WTC11 (cell line): ENCODE measurements around the gene GRAMD4.

Source experiments
- ATF2 ChIP-seq: sonication (generic); formaldehyde crosslinking; IDR thresholded peaks from 2 replicates; pipeline ENCODE4 v1.8.1; 2022; ENCODE audit warnings: low read depth, missing genetic modification reagents, borderline replicate concordance
- ATF3 ChIP-seq: sonication (generic); formaldehyde crosslinking; conservative IDR thresholded peaks from 2 replicates; pipeline ENCODE4 v1.8.1; 2022; ENCODE audit warnings: mild to moderate bottlenecking, missing genetic modification reagents
- ATF6 ChIP-seq: sonication (generic); formaldehyde crosslinking; IDR thresholded peaks from 2 replicates; pipeline ENCODE4 v1.8.1; 2023; ENCODE audit warnings: mild to moderate bottlenecking, missing genetic modification reagents
- FOXJ3 ChIP-seq: sonication (generic); formaldehyde crosslinking; IDR thresholded peaks from 2 replicates; pipeline ENCODE4 v1.9.0; 2021; ENCODE audit warnings: missing genetic modification reagents, mild to moderate bottlenecking, borderline replicate concordance
- IRF2 ChIP-seq: sonication (generic); formaldehyde crosslinking; IDR thresholded peaks from 2 replicates; pipeline ENCODE4 v1.8.0; 2022; ENCODE audit warnings: low read depth, missing genetic modification reagents, borderline replicate concordance
- MLX ChIP-seq: sonication (generic); formaldehyde crosslinking; IDR thresholded peaks from 2 replicates; pipeline ENCODE4 v1.8.1; 2023; ENCODE audit warnings: mild to moderate bottlenecking, missing genetic modification reagents, moderate library complexity
- NR3C1 ChIP-seq: sonication (generic); formaldehyde crosslinking; conservative IDR thresholded peaks from 2 replicates; pipeline ENCODE4 v1.8.1; 2023; ENCODE audit warnings: low read depth, mild to moderate bottlenecking, missing genetic modification reagents
- ZBTB21 ChIP-seq: sonication (generic); formaldehyde crosslinking; IDR thresholded peaks from 2 replicates; pipeline ENCODE4 v1.8.1; 2023; ENCODE audit warnings: mild to moderate bottlenecking, missing genetic modification reagents, borderline replicate concordance
- ZNF416 ChIP-seq: fragments of 250-450 bp; sonication (Bioruptor Pico); IDR thresholded peaks from 2 replicates; pipeline ENCODE4 v1.9.0; 2021; ENCODE audit warnings: mild to moderate bottlenecking, inconsistent platforms
- TF ChIP-seq, protein P1 (sequence below): fragments of 200-600 bp; IDR thresholded peaks from 2 replicates; pipeline ENCODE4 v1.8.0; 2022; ENCODE audit warnings: antibody characterized with exemption
- TF ChIP-seq, protein P2 (sequence below): sonication (generic); formaldehyde crosslinking; IDR thresholded peaks from 2 replicates; pipeline ENCODE4 v1.8.0; 2022; ENCODE audit warnings: mild to moderate bottlenecking, missing genetic modification reagents

GRCh38 chr22:46617986-46618647 lies 2.1 kb upstream of the GRAMD4 start:
- TF ChIP-seq NR3C1 (CRISPR knock-in tag) (no peak), FOXJ3 (no peak), ZBTB21 (CRISPR knock-in tag) (no peak), ATF3 (no peak), MLX (no peak), ATF6 (CRISPR knock-in tag) (no peak), ATF2 (CRISPR knock-in tag) (no peak), IRF2 (no peak), ZNF416 (CRISPR knock-in tag) (no peak)
- TF ChIP-seq, protein P1, sequence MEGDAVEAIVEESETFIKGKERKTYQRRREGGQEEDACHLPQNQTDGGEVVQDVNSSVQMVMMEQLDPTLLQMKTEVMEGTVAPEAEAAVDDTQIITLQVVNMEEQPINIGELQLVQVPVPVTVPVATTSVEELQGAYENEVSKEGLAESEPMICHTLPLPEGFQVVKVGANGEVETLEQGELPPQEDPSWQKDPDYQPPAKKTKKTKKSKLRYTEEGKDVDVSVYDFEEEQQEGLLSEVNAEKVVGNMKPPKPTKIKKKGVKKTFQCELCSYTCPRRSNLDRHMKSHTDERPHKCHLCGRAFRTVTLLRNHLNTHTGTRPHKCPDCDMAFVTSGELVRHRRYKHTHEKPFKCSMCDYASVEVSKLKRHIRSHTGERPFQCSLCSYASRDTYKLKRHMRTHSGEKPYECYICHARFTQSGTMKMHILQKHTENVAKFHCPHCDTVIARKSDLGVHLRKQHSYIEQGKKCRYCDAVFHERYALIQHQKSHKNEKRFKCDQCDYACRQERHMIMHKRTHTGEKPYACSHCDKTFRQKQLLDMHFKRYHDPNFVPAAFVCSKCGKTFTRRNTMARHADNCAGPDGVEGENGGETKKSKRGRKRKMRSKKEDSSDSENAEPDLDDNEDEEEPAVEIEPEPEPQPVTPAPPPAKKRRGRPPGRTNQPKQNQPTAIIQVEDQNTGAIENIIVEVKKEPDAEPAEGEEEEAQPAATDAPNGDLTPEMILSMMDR, result no peak
- TF ChIP-seq, protein P2, sequence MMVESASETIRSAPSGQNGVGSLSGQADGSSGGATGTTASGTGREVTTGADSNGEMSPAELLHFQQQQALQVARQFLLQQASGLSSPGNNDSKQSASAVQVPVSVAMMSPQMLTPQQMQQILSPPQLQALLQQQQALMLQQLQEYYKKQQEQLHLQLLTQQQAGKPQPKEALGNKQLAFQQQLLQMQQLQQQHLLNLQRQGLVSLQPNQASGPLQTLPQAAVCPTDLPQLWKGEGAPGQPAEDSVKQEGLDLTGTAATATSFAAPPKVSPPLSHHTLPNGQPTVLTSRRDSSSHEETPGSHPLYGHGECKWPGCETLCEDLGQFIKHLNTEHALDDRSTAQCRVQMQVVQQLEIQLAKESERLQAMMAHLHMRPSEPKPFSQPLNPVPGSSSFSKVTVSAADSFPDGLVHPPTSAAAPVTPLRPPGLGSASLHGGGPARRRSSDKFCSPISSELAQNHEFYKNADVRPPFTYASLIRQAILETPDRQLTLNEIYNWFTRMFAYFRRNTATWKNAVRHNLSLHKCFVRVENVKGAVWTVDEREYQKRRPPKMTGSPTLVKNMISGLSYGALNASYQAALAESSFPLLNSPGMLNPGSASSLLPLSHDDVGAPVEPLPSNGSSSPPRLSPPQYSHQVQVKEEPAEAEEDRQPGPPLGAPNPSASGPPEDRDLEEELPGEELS (CRISPR knock-in tag), result no peak
